ENCODE data around the gene ZSCAN31.

- TF ChIP-seq CTCF (IDR thresholded peaks at IDR 0.05) (no peak), POLR2A (IDR thresholded peaks at IDR 0.05) (no peak), POLR2AphosphoS5 (IDR thresholded peaks at IDR 0.05) (no peak)
These were observed 13.5 kb upstream of the ZSCAN31 start for GRCh38 chr6:28349344-28349891.

Measured in breast epithelium (tissue), 3 donors.